ENCODE data around the gene CALR.

DNA sequence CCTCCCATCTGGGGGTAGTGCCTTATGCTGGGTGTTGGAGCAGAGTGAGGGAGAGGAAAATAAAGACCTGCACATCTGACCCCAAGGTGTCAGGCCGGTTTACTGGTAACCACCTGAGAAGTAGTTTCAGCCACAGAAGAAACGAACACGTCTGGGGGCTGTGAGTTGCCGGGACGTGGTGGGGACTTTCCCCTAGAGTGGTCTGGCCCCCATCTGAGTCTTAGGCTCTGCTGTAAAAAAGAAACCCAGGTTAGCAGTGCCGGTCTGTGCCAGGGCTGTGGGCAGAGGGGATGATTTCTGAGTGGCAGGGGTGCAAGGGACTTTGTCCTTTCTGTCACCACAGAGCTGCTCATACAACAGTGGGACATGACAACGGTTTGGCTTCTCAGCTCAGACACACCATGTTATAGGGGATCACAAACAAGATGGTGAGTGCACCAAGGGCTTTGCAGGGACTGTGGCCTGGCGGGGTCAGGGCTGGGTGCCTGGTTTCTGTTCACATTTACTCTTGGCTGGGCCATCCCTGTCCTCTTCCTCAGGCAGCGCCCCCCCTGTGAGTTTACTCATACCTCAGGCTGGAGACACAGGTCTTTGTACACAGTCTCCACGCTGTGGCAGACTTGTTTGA lies 38.4 kb upstream of the CALR start:
- TF ChIP-seq POLR2A (IDR thresholded peaks at IDR 0.05) = no peak
- TF ChIP-seq, protein P1, sequence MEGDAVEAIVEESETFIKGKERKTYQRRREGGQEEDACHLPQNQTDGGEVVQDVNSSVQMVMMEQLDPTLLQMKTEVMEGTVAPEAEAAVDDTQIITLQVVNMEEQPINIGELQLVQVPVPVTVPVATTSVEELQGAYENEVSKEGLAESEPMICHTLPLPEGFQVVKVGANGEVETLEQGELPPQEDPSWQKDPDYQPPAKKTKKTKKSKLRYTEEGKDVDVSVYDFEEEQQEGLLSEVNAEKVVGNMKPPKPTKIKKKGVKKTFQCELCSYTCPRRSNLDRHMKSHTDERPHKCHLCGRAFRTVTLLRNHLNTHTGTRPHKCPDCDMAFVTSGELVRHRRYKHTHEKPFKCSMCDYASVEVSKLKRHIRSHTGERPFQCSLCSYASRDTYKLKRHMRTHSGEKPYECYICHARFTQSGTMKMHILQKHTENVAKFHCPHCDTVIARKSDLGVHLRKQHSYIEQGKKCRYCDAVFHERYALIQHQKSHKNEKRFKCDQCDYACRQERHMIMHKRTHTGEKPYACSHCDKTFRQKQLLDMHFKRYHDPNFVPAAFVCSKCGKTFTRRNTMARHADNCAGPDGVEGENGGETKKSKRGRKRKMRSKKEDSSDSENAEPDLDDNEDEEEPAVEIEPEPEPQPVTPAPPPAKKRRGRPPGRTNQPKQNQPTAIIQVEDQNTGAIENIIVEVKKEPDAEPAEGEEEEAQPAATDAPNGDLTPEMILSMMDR (IDR thresholded peaks at IDR 0.05) = no peak

Data from adrenal gland (tissue), 5 donors.